ENCODE measurements around the gene HNRNPAB. TPM values are rescaled to one million over a fixed set of nuclear protein-coding genes. Genes with fewer than 3 reads are reported as not detected.

The HNRNPAB gene
- total and polyA plus RNA-seq, 4 donors = 33.7 to 66.3 (median 50.4) TPM

DNA sequence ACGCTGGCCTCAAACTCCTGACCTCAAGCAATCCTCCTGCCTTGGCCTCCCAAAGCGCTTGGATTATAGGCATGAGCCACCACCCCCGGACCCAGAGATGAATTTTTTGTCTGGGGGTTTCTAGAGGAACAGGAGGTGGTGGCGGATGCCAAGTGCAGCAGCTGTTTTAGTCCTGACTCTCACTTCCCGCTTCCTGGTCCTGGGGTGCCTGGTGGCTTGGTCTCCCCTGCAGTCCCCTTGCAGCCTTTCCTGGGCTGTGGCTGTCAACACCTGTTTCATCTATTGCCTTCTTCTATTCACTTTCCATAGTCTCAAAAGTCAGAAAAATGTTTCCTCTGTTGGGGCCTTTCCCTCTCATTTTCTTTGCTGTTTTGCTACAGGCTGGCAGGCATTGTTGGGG lies 44.2 kb upstream of the HNRNPAB start:
- Histone ChIP-seq H3K27me3 (ENCODE audit: control insufficient read depth in 4 of 4, insufficient read depth in 4 of 4, low read length in 3 of 4) (no peaks in the 10 kb centered on the region), H3K36me3 (ENCODE audit: control insufficient read depth in 4 of 4, insufficient read depth in 3 of 4, low read depth in 1 of 4, low read length in 3 of 4) (no peaks in the 10 kb centered on the region), H3K27ac (ENCODE audit: low read depth in 1 of 2, low read length in 2 of 2) (no peak overlapping the region), H3K9ac (ENCODE audit: low read depth in 1 of 2, low read length in 2 of 2) (no peak overlapping the region), H3K4me3 (ENCODE audit: low read depth in 1 of 3, low read length in 3 of 3) (no peak overlapping the region), H3K9me3 (ENCODE audit: control insufficient read depth in 4 of 4, low read length in 3 of 4) (no peaks in the 10 kb centered on the region), H3K4me1 (ENCODE audit: control insufficient read depth in 4 of 4, insufficient read depth in 4 of 4, low read length in 3 of 4) (peaks cover 0 to 7% (median 5%) of the 10 kb centered on the region in 4 donors)
- no peak for DNase-seq (ENCODE audit: low spot score)
- 89% methylated on average over 5 of the region's 5 CpGs for WGBS
- TF ChIP-seq RAD21 (IDR thresholded peaks at IDR 0.05) (no peak), NR2F2 (IDR thresholded peaks at IDR 0.05) (no peak), MAX (IDR thresholded peaks at IDR 0.05) (no peak)

DNA sequence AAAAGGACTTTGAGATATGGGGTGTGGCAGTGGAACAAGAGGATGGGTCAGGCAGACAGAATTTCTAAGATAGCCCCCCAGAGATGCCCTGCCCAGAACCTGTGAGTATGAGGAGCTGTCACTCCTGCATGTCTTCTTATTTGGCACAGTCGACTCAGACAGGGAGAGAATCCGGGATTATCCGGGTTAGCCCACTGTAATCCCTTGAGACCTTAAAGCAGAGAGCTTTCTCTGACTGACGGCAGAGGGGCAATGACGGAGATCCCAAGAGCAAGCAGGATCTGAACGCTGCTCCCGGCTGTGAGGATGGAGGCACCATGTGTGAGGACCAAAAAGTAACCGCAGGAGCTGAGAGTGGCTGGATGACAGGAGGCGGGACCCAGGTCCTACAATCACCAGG lies 41.9 kb upstream of the HNRNPAB start:
- H3K9ac ChIP-seq (ENCODE audit: low read depth in 1 of 2, low read length in 2 of 2) = no peak overlapping the region
- H3K4me3 ChIP-seq (ENCODE audit: low read depth in 1 of 3, low read length in 3 of 3) = no peak overlapping the region
- no peaks in the 10 kb centered on the region for H3K36me3 ChIP-seq (ENCODE audit: control insufficient read depth in 4 of 4, insufficient read depth in 3 of 4, low read depth in 1 of 4, low read length in 3 of 4)
- 79% methylated on average over 9 of the region's 9 CpGs for WGBS
- DNase-seq (ENCODE audit: low spot score) = no peak
- H3K27me3 ChIP-seq (ENCODE audit: control insufficient read depth in 4 of 4, insufficient read depth in 4 of 4, low read length in 3 of 4) = no peaks in the 10 kb centered on the region
- no peak overlapping the region for H3K27ac ChIP-seq (ENCODE audit: low read depth in 1 of 2, low read length in 2 of 2)
- H3K9me3 ChIP-seq (ENCODE audit: control insufficient read depth in 4 of 4, low read length in 3 of 4) = no peaks in the 10 kb centered on the region
- TF ChIP-seq, protein P1, sequence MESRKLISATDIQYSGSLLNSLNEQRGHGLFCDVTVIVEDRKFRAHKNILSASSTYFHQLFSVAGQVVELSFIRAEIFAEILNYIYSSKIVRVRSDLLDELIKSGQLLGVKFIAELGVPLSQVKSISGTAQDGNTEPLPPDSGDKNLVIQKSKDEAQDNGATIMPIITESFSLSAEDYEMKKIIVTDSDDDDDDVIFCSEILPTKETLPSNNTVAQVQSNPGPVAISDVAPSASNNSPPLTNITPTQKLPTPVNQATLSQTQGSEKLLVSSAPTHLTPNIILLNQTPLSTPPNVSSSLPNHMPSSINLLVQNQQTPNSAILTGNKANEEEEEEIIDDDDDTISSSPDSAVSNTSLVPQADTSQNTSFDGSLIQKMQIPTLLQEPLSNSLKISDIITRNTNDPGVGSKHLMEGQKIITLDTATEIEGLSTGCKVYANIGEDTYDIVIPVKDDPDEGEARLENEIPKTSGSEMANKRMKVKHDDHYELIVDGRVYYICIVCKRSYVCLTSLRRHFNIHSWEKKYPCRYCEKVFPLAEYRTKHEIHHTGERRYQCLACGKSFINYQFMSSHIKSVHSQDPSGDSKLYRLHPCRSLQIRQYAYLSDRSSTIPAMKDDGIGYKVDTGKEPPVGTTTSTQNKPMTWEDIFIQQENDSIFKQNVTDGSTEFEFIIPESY (IDR thresholded peaks at IDR 0.05) = no peak
- no peak for TF ChIP-seq HNF4G (IDR thresholded peaks at IDR 0.05)
- no peak for TF ChIP-seq FOXA2 (IDR thresholded peaks at IDR 0.05)
- no peak for TF ChIP-seq JUND (IDR thresholded peaks at IDR 0.05)
- no peak for TF ChIP-seq MAX (IDR thresholded peaks at IDR 0.05)
- no peak for TF ChIP-seq YY1 (IDR thresholded peaks at IDR 0.05)
- no peak for TF ChIP-seq RXRA (IDR thresholded peaks at IDR 0.05)
- TF ChIP-seq FOXA1 (IDR thresholded peaks at IDR 0.05) = no peak
- TF ChIP-seq EGR1 (IDR thresholded peaks at IDR 0.05; ENCODE audit: low read depth in 2 of 2) = no peak
- TF ChIP-seq SP1 (IDR thresholded peaks at IDR 0.05) = no peak
- no peak for TF ChIP-seq REST (IDR thresholded peaks at IDR 0.05)
- no peak for TF ChIP-seq HNF4A (conservative IDR thresholded peaks at IDR 0.05)
- no peak for TF ChIP-seq GABPA (IDR thresholded peaks at IDR 0.05 in 1 of 2, conservative IDR thresholded peaks at IDR 0.05 in 1 of 2)
- TF ChIP-seq RAD21 (IDR thresholded peaks at IDR 0.05) = no peak
- TF ChIP-seq ATF3 (IDR thresholded peaks at IDR 0.05) = no peak
- peaks cover 0 to 7% (median 5%) of the 10 kb centered on the region in 4 donors for H3K4me1 ChIP-seq (ENCODE audit: control insufficient read depth in 4 of 4, insufficient read depth in 4 of 4, low read length in 3 of 4)
